ENCODE results near the gene STIMATE. TPM values are rescaled to one million over a fixed set of nuclear protein-coding genes. Genes with fewer than 3 reads are reported as not detected.

The STIMATE gene
- polyA plus RNA-seq, 1 donor from 2014 or later: 14.6 TPM

DNA sequence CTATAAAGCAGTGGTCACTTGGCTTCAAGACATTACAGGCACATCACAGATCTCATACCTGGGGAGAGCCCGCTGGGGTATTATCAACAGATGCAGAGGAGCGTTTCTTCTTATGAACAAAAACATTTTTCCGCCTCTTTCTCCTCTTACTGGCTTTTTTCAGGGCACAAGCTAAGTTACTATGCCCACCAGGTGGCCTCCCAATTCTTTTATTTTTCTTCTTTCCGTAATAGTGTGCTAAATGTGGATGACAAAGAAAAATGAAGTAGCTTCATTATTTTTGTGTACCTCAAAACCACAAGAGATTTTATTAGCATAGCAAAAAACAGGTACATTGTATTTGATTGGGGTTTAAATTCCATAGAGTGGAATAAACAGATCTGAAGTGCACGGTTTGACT, 10.1 kb upstream of the STIMATE start:
- Histone ChIP-seq H3K9me3 (ENCODE audit: low read length) (no peaks in the 10 kb centered on the region), H3K4me2 (ENCODE audit: low read length) (no peak overlapping the region), H4K20me1 (ENCODE audit: insufficient read depth) (no peaks in the 10 kb centered on the region), H3K9me2 (ENCODE audit: insufficient read depth, low read length) (no peaks in the 10 kb centered on the region), H3F3A (ENCODE audit: insufficient read depth, low read length, poor library complexity, severe bottlenecking) (no peaks in the 10 kb centered on the region), H3K36me3 (ENCODE audit: insufficient read depth, low read length) (peaks cover 2% of the 10 kb centered on the region), H3K4me3 (ENCODE audit: low read length) (no peak overlapping the region), H2AFZ (ENCODE audit: low read depth, low read length) (no peak overlapping the region), H3K27ac (ENCODE audit: low read length) (no peak overlapping the region), H3K9ac (ENCODE audit: low read length) (no peak overlapping the region), H3K79me2 (replicated peaks; ENCODE audit: insufficient read depth, low read length) (no peaks in the 10 kb centered on the region), H3K27me3 (ENCODE audit: insufficient read depth, low read depth, low read length) (no peaks in the 10 kb centered on the region)
- TF ChIP-seq EP300 (conservative IDR thresholded peaks at IDR 0.05; ENCODE audit: poor library complexity, severe bottlenecking): no peak
- no peak for TF ChIP-seq TAF1 (IDR thresholded peaks at IDR 0.05; ENCODE audit: low read depth)
- TF ChIP-seq, protein P1, sequence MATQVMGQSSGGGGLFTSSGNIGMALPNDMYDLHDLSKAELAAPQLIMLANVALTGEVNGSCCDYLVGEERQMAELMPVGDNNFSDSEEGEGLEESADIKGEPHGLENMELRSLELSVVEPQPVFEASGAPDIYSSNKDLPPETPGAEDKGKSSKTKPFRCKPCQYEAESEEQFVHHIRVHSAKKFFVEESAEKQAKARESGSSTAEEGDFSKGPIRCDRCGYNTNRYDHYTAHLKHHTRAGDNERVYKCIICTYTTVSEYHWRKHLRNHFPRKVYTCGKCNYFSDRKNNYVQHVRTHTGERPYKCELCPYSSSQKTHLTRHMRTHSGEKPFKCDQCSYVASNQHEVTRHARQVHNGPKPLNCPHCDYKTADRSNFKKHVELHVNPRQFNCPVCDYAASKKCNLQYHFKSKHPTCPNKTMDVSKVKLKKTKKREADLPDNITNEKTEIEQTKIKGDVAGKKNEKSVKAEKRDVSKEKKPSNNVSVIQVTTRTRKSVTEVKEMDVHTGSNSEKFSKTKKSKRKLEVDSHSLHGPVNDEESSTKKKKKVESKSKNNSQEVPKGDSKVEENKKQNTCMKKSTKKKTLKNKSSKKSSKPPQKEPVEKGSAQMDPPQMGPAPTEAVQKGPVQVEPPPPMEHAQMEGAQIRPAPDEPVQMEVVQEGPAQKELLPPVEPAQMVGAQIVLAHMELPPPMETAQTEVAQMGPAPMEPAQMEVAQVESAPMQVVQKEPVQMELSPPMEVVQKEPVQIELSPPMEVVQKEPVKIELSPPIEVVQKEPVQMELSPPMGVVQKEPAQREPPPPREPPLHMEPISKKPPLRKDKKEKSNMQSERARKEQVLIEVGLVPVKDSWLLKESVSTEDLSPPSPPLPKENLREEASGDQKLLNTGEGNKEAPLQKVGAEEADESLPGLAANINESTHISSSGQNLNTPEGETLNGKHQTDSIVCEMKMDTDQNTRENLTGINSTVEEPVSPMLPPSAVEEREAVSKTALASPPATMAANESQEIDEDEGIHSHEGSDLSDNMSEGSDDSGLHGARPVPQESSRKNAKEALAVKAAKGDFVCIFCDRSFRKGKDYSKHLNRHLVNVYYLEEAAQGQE (IDR thresholded peaks at IDR 0.05; ENCODE audit: borderline replicate concordance): no peak

DNA sequence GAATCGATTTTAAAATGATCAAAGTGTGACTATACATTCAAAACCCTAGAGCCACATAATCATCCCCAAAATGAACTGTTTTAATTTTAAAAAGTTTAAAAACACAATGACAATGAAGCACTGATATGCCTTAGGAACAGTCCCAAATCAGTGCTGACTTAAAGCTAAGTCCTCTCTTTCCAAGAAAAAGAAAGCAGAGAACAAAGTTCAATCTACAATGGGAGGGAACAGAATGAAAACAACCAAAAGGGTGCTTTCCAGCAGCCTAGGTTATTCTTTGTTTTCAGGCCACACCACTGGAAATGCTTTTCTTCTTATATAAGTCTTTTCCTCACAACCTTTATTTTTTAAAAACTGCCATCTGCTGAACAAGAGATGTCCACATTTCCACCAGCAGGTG, 7.2 kb upstream of the STIMATE start:
- no peaks in the 10 kb centered on the region for H3K9me3 ChIP-seq (ENCODE audit: low read length)
- no peaks in the 10 kb centered on the region for H4K20me1 ChIP-seq (ENCODE audit: insufficient read depth)
- H3K9me2 ChIP-seq (ENCODE audit: insufficient read depth, low read length): no peaks in the 10 kb centered on the region
- no peak overlapping the region for H3K27ac ChIP-seq (ENCODE audit: low read length)
- H3K27me3 ChIP-seq (ENCODE audit: insufficient read depth, low read depth, low read length): no peaks in the 10 kb centered on the region
- no peak overlapping the region for H2AFZ ChIP-seq (ENCODE audit: low read depth, low read length)
- H3K9ac ChIP-seq (ENCODE audit: low read length): no peak overlapping the region
- H3K36me3 ChIP-seq (ENCODE audit: insufficient read depth, low read length): no peaks in the 10 kb centered on the region
- no peak overlapping the region for H3K4me2 ChIP-seq (ENCODE audit: low read length)
- no peak overlapping the region for H3K4me3 ChIP-seq (ENCODE audit: low read length)
- no peak for TF ChIP-seq MXI1 (conservative IDR thresholded peaks at IDR 0.05; ENCODE audit: poor library complexity, severe bottlenecking)
- TF ChIP-seq EZH2 (IDR thresholded peaks at IDR 0.05; ENCODE audit: borderline replicate concordance, insufficient read depth, low read length, poor library complexity, severe bottlenecking): no peak
- TF ChIP-seq EP300 (conservative IDR thresholded peaks at IDR 0.05; ENCODE audit: poor library complexity, severe bottlenecking): no peak
- TF ChIP-seq TAF1 (IDR thresholded peaks at IDR 0.05; ENCODE audit: low read depth): no peak
- TF ChIP-seq, protein P1 (IDR thresholded peaks at IDR 0.05; ENCODE audit: borderline replicate concordance): no peak
- no peaks in the 10 kb centered on the region for H3F3A ChIP-seq (ENCODE audit: insufficient read depth, low read length, poor library complexity, severe bottlenecking)
- no peaks in the 10 kb centered on the region for H3K79me2 ChIP-seq (replicated peaks; ENCODE audit: insufficient read depth, low read length)

DNA sequence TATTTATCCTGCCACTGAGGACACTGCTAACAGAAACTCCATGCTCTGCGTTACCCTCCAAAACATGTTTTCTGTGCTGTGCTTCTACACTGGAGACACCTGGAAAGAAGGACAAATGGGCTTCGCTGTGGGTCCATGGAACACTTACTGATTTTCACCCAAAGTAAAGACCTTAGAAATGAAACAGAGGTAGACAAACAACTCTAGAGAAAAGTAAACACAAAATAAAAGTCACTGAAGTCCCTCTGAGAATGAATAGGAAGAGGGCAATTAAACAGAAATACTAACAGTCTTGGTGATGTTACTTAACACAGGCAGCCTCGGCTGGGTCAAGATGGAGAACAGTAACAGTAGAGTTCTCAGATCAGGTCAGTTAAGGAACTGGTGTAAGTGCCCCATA, 6.7 kb upstream of the STIMATE start:
- Histone ChIP-seq H3K9ac (ENCODE audit: low read length) (no peak overlapping the region), H3K4me2 (ENCODE audit: low read length) (no peak overlapping the region), H3K27ac (ENCODE audit: low read length) (no peak overlapping the region), H3K27me3 (ENCODE audit: insufficient read depth, low read depth, low read length) (no peaks in the 10 kb centered on the region), H2AFZ (ENCODE audit: low read depth, low read length) (no peak overlapping the region), H3F3A (ENCODE audit: insufficient read depth, low read length, poor library complexity, severe bottlenecking) (no peaks in the 10 kb centered on the region), H3K9me3 (ENCODE audit: low read length) (no peaks in the 10 kb centered on the region), H3K9me2 (ENCODE audit: insufficient read depth, low read length) (no peaks in the 10 kb centered on the region), H4K20me1 (ENCODE audit: insufficient read depth) (no peaks in the 10 kb centered on the region), H3K79me2 (replicated peaks; ENCODE audit: insufficient read depth, low read length) (no peaks in the 10 kb centered on the region), H3K36me3 (ENCODE audit: insufficient read depth, low read length) (no peaks in the 10 kb centered on the region), H3K4me3 (ENCODE audit: low read length) (no peak overlapping the region)
- TF ChIP-seq SMC3 (conservative IDR thresholded peaks at IDR 0.05; ENCODE audit: poor library complexity): no peak
- TF ChIP-seq MXI1 (conservative IDR thresholded peaks at IDR 0.05; ENCODE audit: poor library complexity, severe bottlenecking): no peak

Data from neural cell (in vitro differentiated cells).